ENCODE data around the gene JAG1.
A peak's percentile ranks its signal among the peaks of the same experiment; 100 is the strongest.

JAG1 gene

GRCh38 chr20:10641467-10641866 lies 32.3 kb downstream of the JAG1 start:
- no peak for DNase-seq (ENCODE audit: low read depth)
- TF ChIP-seq MAX (IDR thresholded peaks at IDR 0.05; ENCODE audit: low read depth, low read length), result no peak
- no peak for TF ChIP-seq POLR2A (IDR thresholded peaks at IDR 0.05; ENCODE audit: extremely low read depth, insufficient read length)
- TF ChIP-seq MYC (IDR thresholded peaks at IDR 0.05; ENCODE audit: low read depth, low read length), result no peak
- no peak for TF ChIP-seq CTCF (IDR thresholded peaks at IDR 0.05; ENCODE audit: low read depth, low read length)
- no peak overlapping the region for H3K4me3 ChIP-seq (ENCODE audit: low read depth, low read length)

- DNase-seq (ENCODE audit: low read depth), result no peak
- TF ChIP-seq POLR2A (IDR thresholded peaks at IDR 0.05; ENCODE audit: extremely low read depth, insufficient read length), result no peak
- no peak overlapping the region for H3K4me3 ChIP-seq (ENCODE audit: low read depth, low read length)
Measured at GRCh38 chr20:10640897-10641296, 32.9 kb downstream of the JAG1 start.

GRCh38 chr20:10639737-10640556 lies 33.9 kb downstream of the JAG1 start:
- TF ChIP-seq MYC (IDR thresholded peaks at IDR 0.05; ENCODE audit: low read depth, low read length) (no peak), MAX (IDR thresholded peaks at IDR 0.05; ENCODE audit: low read depth, low read length) (no peak), POLR2A (IDR thresholded peaks at IDR 0.05; ENCODE audit: extremely low read depth, insufficient read length) (no peak), CTCF (IDR thresholded peaks at IDR 0.05; ENCODE audit: low read depth, low read length) (no peak)
- DNase-seq (ENCODE audit: low read depth), result no peak
- no peak overlapping the region for H3K4me3 ChIP-seq (ENCODE audit: low read depth, low read length)

GRCh38 chr20:10639077-10639736 lies 34.6 kb downstream of the JAG1 start:
- DNase-seq (ENCODE audit: low read depth), result no peak
- TF ChIP-seq POLR2A (IDR thresholded peaks at IDR 0.05; ENCODE audit: extremely low read depth, insufficient read length) (no peak), MAX (IDR thresholded peaks at IDR 0.05; ENCODE audit: low read depth, low read length) (no peak), MYC (IDR thresholded peaks at IDR 0.05; ENCODE audit: low read depth, low read length) (no peak), CTCF (IDR thresholded peaks at IDR 0.05; ENCODE audit: low read depth, low read length) (no peak)
- H3K4me3 ChIP-seq (ENCODE audit: low read depth, low read length), result no peak overlapping the region

GRCh38 chr20:10637563-10637962 lies 36.2 kb downstream of the JAG1 start:
- H3K4me3 ChIP-seq (ENCODE audit: low read depth, low read length), result no peak overlapping the region
- peak; percentile 31 for DNase-seq (ENCODE audit: low read depth)
- TF ChIP-seq MYC (IDR thresholded peaks at IDR 0.05; ENCODE audit: low read depth, low read length), result no peak

GRCh38 chr20:10637031-10637559 lies 36.7 kb downstream of the JAG1 start:
- no peak overlapping the region for H3K4me3 ChIP-seq (ENCODE audit: low read depth, low read length)
- DNase-seq (ENCODE audit: low read depth), result peak; percentile 60
- TF ChIP-seq MYC (IDR thresholded peaks at IDR 0.05; ENCODE audit: low read depth, low read length), result peak; percentile 31; the same call in 1 of the 2 replicates
- TF ChIP-seq POLR2A (IDR thresholded peaks at IDR 0.05; ENCODE audit: extremely low read depth, insufficient read length), result no peak
- TF ChIP-seq CTCF (IDR thresholded peaks at IDR 0.05; ENCODE audit: low read depth, low read length), result no peak
- peak; percentile 32; the same call in 1 of the 2 replicates for TF ChIP-seq MAX (IDR thresholded peaks at IDR 0.05; ENCODE audit: low read depth, low read length)

Data from NB4 (cell line).